Effector memory CD8-positive, alpha-beta T cell (primary cell): ENCODE data around the gene GJA4.
"Not testable (repeated sequence)": the region's sequence is repeated elsewhere in the genome, so short reads cannot be mapped to it uniquely, and the experiment has no call there.

Source experiments
- ATAC-seq: fragments of 150-1000 bp; cut with Tn5 transposase; replicated peaks from 2 replicates; pipeline ENCODE4 v1.10.0; 2021; ENCODE audit warnings: mild to moderate bottlenecking, moderate library complexity
- DNase-seq, 3 experiments: peaks; one replicate each; pipeline ENCODE4 v3.0.0; 2021
- H3K27ac Mint-ChIP-seq, 2 donors: one replicate each; pipeline ENCODE4 v1.8.0; 2022; ENCODE audit warnings: mild to moderate bottlenecking in 2 of 2, mixed read lengths in 2 of 2, moderate library complexity in 2 of 2
- H3K27me3 Mint-ChIP-seq, 2 donors: one replicate each; pipeline ENCODE4 v1.8.0; 2022; ENCODE audit warnings: mixed read lengths in 2 of 2
- H3K36me3 Mint-ChIP-seq: one replicate; pipeline ENCODE4 v1.8.0; 2022; ENCODE audit warnings: mild to moderate bottlenecking, moderate library complexity, mixed read lengths; ENCODE audit not compliant: insufficient read depth
- H3K4me1 Mint-ChIP-seq, 2 donors: one replicate each; pipeline ENCODE4 v1.8.0; 2022; ENCODE audit warnings: low read depth in 2 of 2, mixed read lengths in 2 of 2
- H3K4me3 Mint-ChIP-seq, 2 donors: one replicate each; pipeline ENCODE4 v1.8.0; 2022; ENCODE audit warnings: mild to moderate bottlenecking in 2 of 2, mixed read lengths in 2 of 2, moderate library complexity in 2 of 2
- H3K9me3 Mint-ChIP-seq, 2 donors: one replicate each; pipeline ENCODE4 v1.8.0; 2022; ENCODE audit warnings: mixed read lengths in 2 of 2

Gene GJA4

GRCh38 chr1:34758751-34759150 lies 34.0 kb upstream of the GJA4 start:
- DNase-seq (no peak), ATAC-seq (no peak)
- H3K36me3 Mint-ChIP-seq, result no peaks in the 10 kb centered on the region
- peaks cover 23 to 48% of the 10 kb centered on the region in 2 donors for H3K27me3 Mint-ChIP-seq
- no peaks in the 10 kb centered on the region for H3K9me3 Mint-ChIP-seq
- no peak overlapping the region for H3K27ac Mint-ChIP-seq
- H3K4me1 Mint-ChIP-seq, result no peaks in the 10 kb centered on the region
- H3K4me3 Mint-ChIP-seq, result no peak overlapping the region

GRCh38 chr1:34759503-34760357 lies 33.1 kb upstream of the GJA4 start, which contains the start of gene GJB4:
Gene GJB4, plus strand, starts transcription at chr1:34759740. Its CDS starts 1,515 bp downstream, at chr1:34761255.
- DNase-seq (no peak), ATAC-seq (no peak)
- H3K27ac Mint-ChIP-seq, result no peak within 1 kb of the TSS
- no peaks in the 10 kb centered on the region for H3K4me1 Mint-ChIP-seq
- no peaks in the 10 kb centered on the region for H3K9me3 Mint-ChIP-seq
- peaks cover 24 to 49% of the 10 kb centered on the region in 2 donors for H3K27me3 Mint-ChIP-seq
- no peaks in the 10 kb centered on the region for H3K36me3 Mint-ChIP-seq
- H3K4me3 Mint-ChIP-seq, result no peak within 1 kb of the TSS

DNA sequence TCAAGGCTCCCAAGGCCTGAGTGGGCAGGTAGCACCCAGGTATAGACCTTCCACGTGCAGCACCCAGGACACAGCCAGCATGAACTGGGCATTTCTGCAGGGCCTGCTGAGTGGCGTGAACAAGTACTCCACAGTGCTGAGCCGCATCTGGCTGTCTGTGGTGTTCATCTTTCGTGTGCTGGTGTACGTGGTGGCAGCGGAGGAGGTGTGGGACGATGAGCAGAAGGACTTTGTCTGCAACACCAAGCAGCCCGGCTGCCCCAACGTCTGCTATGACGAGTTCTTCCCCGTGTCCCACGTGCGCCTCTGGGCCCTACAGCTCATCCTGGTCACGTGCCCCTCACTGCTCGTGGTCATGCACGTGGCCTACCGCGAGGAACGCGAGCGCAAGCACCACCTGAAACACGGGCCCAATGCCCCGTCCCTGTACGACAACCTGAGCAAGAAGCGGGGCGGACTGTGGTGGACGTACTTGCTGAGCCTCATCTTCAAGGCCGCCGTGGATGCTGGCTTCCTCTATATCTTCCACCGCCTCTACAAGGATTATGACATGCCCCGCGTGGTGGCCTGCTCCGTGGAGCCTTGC lies 31.5 kb upstream of the GJA4 start:
- Mint-ChIP-seq H3K4me3 (no peak overlapping the region), H3K4me1 (no peaks in the 10 kb centered on the region), H3K27me3 (peaks cover 24 to 49% of the 10 kb centered on the region in 2 donors), H3K36me3 (no peaks in the 10 kb centered on the region), H3K27ac (no peak overlapping the region), H3K9me3 (no peaks in the 10 kb centered on the region)
- ATAC-seq, result no peak
- no peak for DNase-seq

GRCh38 chr1:34761776-34762307 lies 31.0 kb upstream of the GJA4 start:
- no peak for ATAC-seq
- no peak for DNase-seq
- Mint-ChIP-seq H3K36me3 (no peaks in the 10 kb centered on the region), H3K9me3 (no peaks in the 10 kb centered on the region), H3K4me1 (no peaks in the 10 kb centered on the region), H3K4me3 (no peak overlapping the region), H3K27me3 (peaks cover 24 to 49% of the 10 kb centered on the region in 2 donors), H3K27ac (no peak overlapping the region)

DNA sequence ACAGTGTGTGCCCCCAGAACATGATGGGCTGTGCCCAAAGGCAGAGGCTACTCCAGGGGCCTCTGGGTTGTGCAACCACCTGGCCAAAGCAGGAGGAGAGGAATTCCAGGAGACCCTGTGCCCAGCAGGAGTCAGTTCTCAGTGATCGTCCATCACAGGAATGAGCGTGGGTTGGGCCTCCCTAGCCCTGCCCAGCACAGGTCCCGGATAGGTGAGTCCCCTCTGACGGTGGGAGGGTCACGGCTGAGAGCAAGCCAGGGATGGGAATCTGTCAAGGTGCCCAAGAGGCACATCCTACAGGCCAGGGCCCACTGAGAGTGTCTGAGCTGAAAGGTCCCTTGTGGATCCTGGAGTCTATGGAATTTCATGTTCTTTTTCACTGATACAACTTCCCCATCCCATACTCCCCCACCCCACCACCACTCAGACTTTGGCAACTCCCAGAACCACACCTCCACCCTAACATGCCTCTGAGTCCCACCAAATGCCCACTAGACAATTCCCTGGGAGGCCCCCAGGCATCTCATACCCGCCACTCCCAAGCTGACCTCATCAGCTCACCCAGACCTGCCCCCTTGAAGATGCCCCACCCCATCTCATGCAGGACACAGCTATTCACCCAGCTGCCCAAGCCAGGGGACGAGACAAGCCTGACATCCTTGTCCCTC lies 30.2 kb upstream of the GJA4 start:
- no peak for DNase-seq
- Mint-ChIP-seq H3K36me3 (no peaks in the 10 kb centered on the region), H3K27me3 (peaks cover 23 to 43% of the 10 kb centered on the region in 2 donors)

GRCh38 chr1:34763142-34763781 lies 29.5 kb upstream of the GJA4 start:
- no peak overlapping the region for H3K4me3 Mint-ChIP-seq
- ATAC-seq (no peak), DNase-seq (no peak)
- no peaks in the 10 kb centered on the region for H3K36me3 Mint-ChIP-seq
- peaks cover 17 to 37% of the 10 kb centered on the region in 2 donors for H3K27me3 Mint-ChIP-seq
- no peak overlapping the region for H3K27ac Mint-ChIP-seq
- no peaks in the 10 kb centered on the region for H3K4me1 Mint-ChIP-seq
- no peaks in the 10 kb centered on the region for H3K9me3 Mint-ChIP-seq

More for the DNA sequence above, 30.2 kb upstream of the GJA4 start:
- Mint-ChIP-seq H3K4me1 (no peaks in the 10 kb centered on the region), H3K4me3 (no peak overlapping the region), H3K9me3 (no peaks in the 10 kb centered on the region), H3K27ac (no peak overlapping the region)
- ATAC-seq, result no peak

DNA sequence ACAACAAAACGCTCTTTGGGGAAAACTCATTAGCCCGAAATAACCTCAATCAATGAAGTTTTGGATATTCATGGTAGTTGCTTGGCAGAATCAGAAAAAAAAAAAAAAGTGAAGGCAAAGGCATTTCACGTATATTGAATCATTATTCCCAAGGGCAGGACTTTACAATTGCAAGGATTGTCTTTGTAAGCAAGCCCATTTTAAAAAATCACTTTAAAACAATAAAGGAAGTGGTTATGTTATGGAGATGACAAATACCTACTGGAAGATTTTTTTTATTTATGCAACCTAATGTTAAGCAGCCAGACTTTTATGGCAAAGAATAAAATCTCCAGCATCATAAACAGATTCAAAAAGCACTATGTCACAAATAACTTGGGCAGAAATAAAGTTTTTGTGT lies 23.9 kb upstream of the GJA4 start:
- no peak overlapping the region for H3K27ac Mint-ChIP-seq
- peaks cover 7% of the 10 kb centered on the region in 2 donors for H3K27me3 Mint-ChIP-seq
- no peak for DNase-seq
- no peaks in the 10 kb centered on the region for H3K9me3 Mint-ChIP-seq
- H3K36me3 Mint-ChIP-seq, result no peaks in the 10 kb centered on the region
- ATAC-seq, result no peak
- no peaks in the 10 kb centered on the region for H3K4me1 Mint-ChIP-seq
- no peak overlapping the region for H3K4me3 Mint-ChIP-seq

DNA sequence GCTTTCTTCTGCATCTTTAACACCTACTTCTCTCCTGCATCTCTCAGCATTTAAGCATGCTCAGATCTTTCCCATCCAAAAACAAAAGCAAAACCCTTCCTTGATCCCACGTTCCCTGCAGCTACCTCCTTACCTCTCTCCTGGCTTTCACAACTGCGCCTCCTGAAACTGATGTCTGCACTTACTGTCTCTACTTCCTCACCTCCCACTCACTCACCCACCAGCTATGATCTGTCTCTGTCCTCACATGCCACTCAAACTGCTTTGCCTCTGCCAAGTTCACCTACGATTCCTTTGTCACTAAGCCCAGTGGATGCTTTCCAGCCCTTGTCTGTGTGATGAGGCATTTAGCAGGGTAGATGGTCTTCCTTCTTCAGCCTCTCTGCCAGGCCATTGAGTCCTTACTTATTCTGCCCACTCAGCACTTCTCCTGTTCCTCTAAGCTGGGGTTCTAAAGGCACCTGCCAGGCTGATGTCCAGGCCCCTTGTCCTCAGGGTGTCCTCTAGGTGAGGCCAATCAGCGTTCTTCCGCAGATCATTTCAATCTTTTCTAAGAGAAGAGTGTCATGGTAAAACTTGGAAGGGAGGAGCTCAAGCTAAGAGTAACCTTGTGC lies 21.8 kb upstream of the GJA4 start:
- no peaks in the 10 kb centered on the region for H3K9me3 Mint-ChIP-seq
- H3K4me3 Mint-ChIP-seq, result no peak overlapping the region
- peaks cover 7% of the 10 kb centered on the region in 2 donors for H3K27me3 Mint-ChIP-seq
- H3K36me3 Mint-ChIP-seq, result no peaks in the 10 kb centered on the region
- no peaks in the 10 kb centered on the region for H3K4me1 Mint-ChIP-seq
- no peak overlapping the region for H3K27ac Mint-ChIP-seq
- no peak for ATAC-seq
- no peak for DNase-seq

GRCh38 chr1:34771573-34772371 lies 21.0 kb upstream of the GJA4 start:
- Mint-ChIP-seq H3K27ac (no peak overlapping the region), H3K4me3 (no peak overlapping the region), H3K9me3 (no peaks in the 10 kb centered on the region), H3K36me3 (no peaks in the 10 kb centered on the region), H3K27me3 (peaks cover 7% of the 10 kb centered on the region in 2 donors), H3K4me1 (no peaks in the 10 kb centered on the region)
- no peak for ATAC-seq
- DNase-seq, result no peak

GRCh38 chr1:34773114-34773513 lies 19.7 kb upstream of the GJA4 start:
- DNase-seq, H3K4me1 Mint-ChIP-seq, H3K27ac Mint-ChIP-seq, H3K36me3 Mint-ChIP-seq, ATAC-seq, H3K4me3 Mint-ChIP-seq, H3K9me3 Mint-ChIP-seq: not testable (repeated sequence)
- peaks cover 15 to 17% of the 10 kb centered on the region in 2 donors for H3K27me3 Mint-ChIP-seq

GRCh38 chr1:34774957-34775356 lies 17.8 kb upstream of the GJA4 start:
- Mint-ChIP-seq H3K27ac (no peak overlapping the region), H3K36me3 (no peaks in the 10 kb centered on the region), H3K9me3 (no peaks in the 10 kb centered on the region), H3K4me3 (no peak overlapping the region), H3K4me1 (no peaks in the 10 kb centered on the region), H3K27me3 (peaks cover 33 to 34% of the 10 kb centered on the region in 2 donors)
- ATAC-seq, result no peak
- DNase-seq, result no peak

GRCh38 chr1:34776911-34777310 lies 15.9 kb upstream of the GJA4 start:
- ATAC-seq (no peak), DNase-seq (no peak)
- no peak overlapping the region for H3K4me3 Mint-ChIP-seq
- H3K27me3 Mint-ChIP-seq, result peaks cover 39 to 43% of the 10 kb centered on the region in 2 donors
- H3K36me3 Mint-ChIP-seq, result no peaks in the 10 kb centered on the region
- H3K4me1 Mint-ChIP-seq, result no peaks in the 10 kb centered on the region
- H3K9me3 Mint-ChIP-seq, result no peaks in the 10 kb centered on the region
- H3K27ac Mint-ChIP-seq, result no peak overlapping the region
